K562 (cell line): ENCODE results near the gene LASP1. TPM values are rescaled to one million over a fixed set of nuclear protein-coding genes. Genes with fewer than 3 reads are reported as not detected.

Experiments used
- CHCHD3 ChIP-seq: fragments of 250-450 bp; sonication (Bioruptor Pico); IDR thresholded peaks from 2 replicates; pipeline ENCODE4 v2.1.2; 2022; ENCODE audit warnings: mild to moderate bottlenecking
- CHD4 ChIP-seq: fragments of 200-600 bp; sonication (generic); IDR thresholded peaks from 3 replicates; pipeline ENCODE4 v1.6.1; 2012; ENCODE audit warnings: low read depth, mild to moderate bottlenecking, mixed read lengths, low read length, inconsistent platforms; ENCODE audit not compliant: insufficient read depth, insufficient replicate concordance, poor library complexity, severe bottlenecking
- DACH1 ChIP-seq: fragments of 450-650 bp; IDR thresholded peaks from 2 replicates; pipeline ENCODE4 v1.6.1; 2018; ENCODE audit not compliant: partially characterized antibody
- FOXM1 ChIP-seq, 2 experiments: fragments of 450-650 bp in 1 of 2; sonication (generic) in 1 of 2; formaldehyde crosslinking in 1 of 2; IDR thresholded peaks; 2 replicates each; pipeline versions ENCODE4 v1.6.1 to v1.9.0; 2017 to 2022; ENCODE audit warnings: low read depth in 2 of 2, mild to moderate bottlenecking in 2 of 2, missing genetic modification reagents in 1 of 2, moderate library complexity in 1 of 2
- ILK ChIP-seq: fragments of 450-650 bp; IDR thresholded peaks from 2 replicates; pipeline ENCODE4 v1.6.1; 2016; ENCODE audit warnings: missing genetic modification characterization, low read depth, mild to moderate bottlenecking, missing compliant biosample characterization, moderate library complexity, borderline replicate concordance
- MCM7 ChIP-seq, 2 experiments: fragments of 450-650 bp; IDR thresholded peaks; 2 replicates each; pipeline ENCODE4 v1.6.1; 2016 to 2018
- NFIX ChIP-seq: fragments of 250-450 bp; sonication (Bioruptor Pico); IDR thresholded peaks from 2 replicates; pipeline ENCODE4 v1.4.0; 2020; ENCODE audit warnings: low read depth, mild to moderate bottlenecking, moderate library complexity
- NR4A1 ChIP-seq, 2 experiments: fragments of 250-450 bp in 1 of 2; fragments of 450-650 bp in 1 of 2; sonication (Bioruptor Pico) in 1 of 2; IDR thresholded peaks; 2 replicates each; pipeline versions ENCODE4 v1.4.0 to v1.6.1; 2016 to 2020; ENCODE audit warnings: mild to moderate bottlenecking in 2 of 2, missing compliant biosample characterization in 1 of 2, missing genetic modification characterization in 1 of 2, moderate library complexity in 1 of 2
- POLR2AphosphoS5 ChIP-seq: IDR thresholded peaks from 2 replicates; pipeline ENCODE4 v1.6.1; 2011; ENCODE audit warnings: mild to moderate bottlenecking, low read depth, low read length, moderate library complexity; ENCODE audit not compliant: control insufficient read depth, insufficient read depth
- PREB ChIP-seq: sonication (generic); formaldehyde crosslinking; IDR thresholded peaks from 2 replicates; pipeline ENCODE4 v1.8.1; 2023; ENCODE audit warnings: mild to moderate bottlenecking, missing genetic modification reagents
- RBM22 ChIP-seq: fragments of 200-400 bp; formaldehyde crosslinking; IDR thresholded peaks from 2 replicates; pipeline ENCODE4 v1.6.1; 2018; ENCODE audit warnings: low read length, low read depth; ENCODE audit not compliant: poor library complexity, severe bottlenecking
- SIRT6 ChIP-seq: IDR thresholded peaks from one replicate; pipeline ENCODE4 v1.6.1; 2012; ENCODE audit warnings: low read depth, mild to moderate bottlenecking, control low read depth, inconsistent platforms, low read length, moderate library complexity
- TAF7 ChIP-seq: fragments of 450-650 bp; IDR thresholded peaks from 2 replicates; pipeline ENCODE4 v1.6.1; 2016; ENCODE audit warnings: missing genetic modification characterization, missing compliant biosample characterization
- TBP ChIP-seq: optimal IDR thresholded peaks from 2 replicates; pipeline ENCODE3; 2011; ENCODE audit warnings: low read depth, low read length, improper control_type of control experiment
- TFAM ChIP-seq: fragments of 250-450 bp; sonication (Bioruptor Pico); conservative IDR thresholded peaks from 2 replicates; pipeline ENCODE4 v1.5.0; 2021; ENCODE audit warnings: mild to moderate bottlenecking, moderate library complexity
- UBTF ChIP-seq, 2 experiments: IDR thresholded peaks; 2 replicates each; pipeline ENCODE4 v1.6.1; 2012; ENCODE audit warnings: improper control_type of control experiment in 2 of 2, low read depth in 2 of 2, low read length in 2 of 2, borderline replicate concordance in 1 of 2
- ZC3H4 ChIP-seq: sonication (generic); formaldehyde crosslinking; IDR thresholded peaks from 2 replicates; pipeline ENCODE4 v1.9.0; 2021; ENCODE audit warnings: missing genetic modification reagents, borderline replicate concordance
- ZNF347 ChIP-seq: fragments of 450-650 bp; formaldehyde crosslinking; IDR thresholded peaks from 2 replicates; pipeline ENCODE4 v1.4.0; 2020; ENCODE audit warnings: low read depth, mild to moderate bottlenecking, moderate library complexity
- ZNF512 ChIP-seq: IDR thresholded peaks from 2 replicates; pipeline ENCODE4 v1.6.1; 2016; ENCODE audit warnings: missing genetic modification characterization, missing compliant biosample characterization
- ZNF740 ChIP-seq, 3 experiments: fragments of 200-800 bp in 1 of 3; sonication (Bioruptor generic) in 1 of 3; sonication (generic) in 1 of 3; formaldehyde crosslinking in 1 of 3; IDR thresholded peaks; 2 replicates each; pipeline versions ENCODE4 v1.6.1 to v1.8.0; 2016 to 2022; ENCODE audit warnings: mild to moderate bottlenecking in 2 of 3, missing compliant biosample characterization in 2 of 3, missing genetic modification characterization in 2 of 3, missing genetic modification reagents in 1 of 3
- polyA plus RNA-seq, 8 experiments: library from polyadenylated mRNA; depleted of rRNA in 4 of 8; stranded (reverse) in 5 of 8; unstranded in 3 of 8; fragments of >200 nt; fragmentation: Nextera tagmentation in 2 of 8; fragmentation: Illumina TruSeq in 1 of 8; extraction: Ambion mirVana in 2 of 8; extraction: Trizol in 1 of 8; gene quantifications; 2 replicates each; pipeline versions ENCODE4 v1.2.1 to v1.2.3, GENCODE V29; 2011 to 2014; ENCODE audit warnings: inconsistent platforms in 1 of 8, missing spikeins in 1 of 8
- total RNA-seq, 7 experiments: library from RNA; depleted of rRNA in 6 of 7; stranded (reverse); fragments of >200 nt in 6 of 7; fragmentation: Illumina TruSeq in 2 of 7; extraction: Trizol in 2 of 7; gene quantifications; 2 replicates each; pipeline versions ENCODE4 v1.2.1 to v1.2.3, GENCODE V29; 2011 to 2021; ENCODE audit warnings: low replicate concordance in 1 of 7

The LASP1 gene
- total and polyA plus RNA-seq, 9 of the 15 experiments (the other 6 are each of a cell fraction or from before 2014, with no cell fraction given), result 23.0 to 125 (median 55.3) TPM

GRCh38 chr17:38900978-38901656, 31.3 kb downstream of the LASP1 start (continued):
- TF ChIP-seq TFAM (CRISPR knock-in tag) (no peak), UBTF (IDR thresholded peaks at IDR 0.05; ENCODE audit: borderline replicate concordance in 1 of 2, low read depth in 2 of 2, low read length in 2 of 2) (no peak), ZNF512 (tag) (no peak), TAF7 (tag) (no peak), NR4A1 (CRISPR knock-in tag; IDR thresholded peaks at IDR 0.05) (no peak), NR4A1 (tag; IDR thresholded peaks at IDR 0.05) (no peak), CHCHD3 (CRISPR knock-in tag) (no peak), ZNF740 (CRISPR knock-in tag; IDR thresholded peaks at IDR 0.05) (no peak), ZNF740 (tag; IDR thresholded peaks at IDR 0.05) (no peak), DACH1 (peak; percentile 21), MCM7 (IDR thresholded peaks at IDR 0.05) (no peak), ILK (tag) (no peak), NFIX (CRISPR knock-in tag) (no peak), ZC3H4 (no peak), RBM22 (no peak), PREB (CRISPR knock-in tag) (no peak), CHD4 (no peak), SIRT6 (no peak), FOXM1 (IDR thresholded peaks at IDR 0.05; ENCODE audit: low read depth) (0 out of 2 replicates have a peak, but pooled peaks have one; percentile 44), FOXM1 (CRISPR knock-in tag; IDR thresholded peaks at IDR 0.05; ENCODE audit: low read depth) (no peak), ZNF347 (no peak), TBP (no peak), POLR2AphosphoS5 (no peak)
